HepG2 (cell line): ENCODE data around the gene KIAA0040. TPM values are rescaled to one million over a fixed set of nuclear protein-coding genes. Genes with fewer than 3 reads are reported as not detected.

Source experiments
- ATAC-seq: fragments of 200-7000 bp; cut with Tn5 transposase; 3 replicates; pipeline ENCODE4 v1.9.1; 2020; ENCODE audit warnings: mild to moderate bottlenecking, moderate library complexity
- BruUV-seq: library from RNA; stranded (reverse); fragments of 400-500 nt; replicated peaks from 2 replicates; lab custom pipeline; 2021; lab: Mats Ljungman, UMichigan
- CTCF ChIA-PET: fragments of 300-600 bp; formaldehyde crosslinking; extraction: SDS; loops from one replicate; lab custom pipeline; 2021; ENCODE audit warnings: low total read pairs, inconsistent platforms, low intra/inter-chr PET ratio; lab: Yijun Ruan, JAX
- POLR2A ChIA-PET: fragments of 350-600 bp; sonication (Branson Sonifier 250); formaldehyde crosslinking; loops from one replicate; lab custom pipeline; 2020; ENCODE audit warnings: antibody characterized with exemption, inconsistent platforms; lab: Yijun Ruan, JAX
- DNase-seq: peaks from one replicate; pipeline ENCODE4 v3.0.0-alpha.2; 2015; ENCODE audit warnings: low spot score
- FAIRE-seq: peaks from 3 replicates; lab custom pipeline; 2011; peaks lifted over from hg19 to GRCh38; lab: Jason Lieb, UNC
- H2AFZ ChIP-seq: one replicate; pipeline ENCODE4 v1.6.1; 2011; ENCODE audit warnings: low read length, inconsistent platforms
- H3K27ac ChIP-seq: fragments of 300-600 bp; 3 replicates; pipeline ENCODE4 v1.8.0; 2011; ENCODE audit warnings: mixed run types, mild to moderate bottlenecking, mixed read lengths, low read length, inconsistent platforms; ENCODE audit not compliant: insufficient read depth; ENCODE audit errors: extremely low read length
- H3K27me3 ChIP-seq, 2 experiments: fragments of 200-600 bp in 1 of 2; 2 replicates in 1 of 2; 3 replicates in 1 of 2; pipeline versions ENCODE4 v1.6.0 to v1.8.0; 2011; ENCODE audit warnings: low read length in 2 of 2, mild to moderate bottlenecking in 2 of 2, moderate library complexity in 2 of 2, inconsistent platforms in 1 of 2; ENCODE audit not compliant: insufficient read depth in 2 of 2, control insufficient read depth in 1 of 2
- H3K36me3 ChIP-seq, 2 experiments: fragments of 200-600 bp in 1 of 2; replicated peaks in 1 of 2; 2 replicates in 1 of 2; 3 replicates in 1 of 2; pipeline versions ENCODE4 v1.5.1 to v1.8.0; 2011; ENCODE audit warnings: low read length in 2 of 2, inconsistent platforms in 1 of 2; ENCODE audit not compliant: insufficient read depth in 2 of 2, control insufficient read depth in 1 of 2
- H3K4me1 ChIP-seq: 2 replicates; pipeline ENCODE4 v1.5.1; 2012; ENCODE audit warnings: low read length, inconsistent platforms; ENCODE audit not compliant: insufficient read depth
- H3K4me2 ChIP-seq: 2 replicates; pipeline ENCODE4 v1.6.0; 2011; ENCODE audit warnings: low read depth, low read length, inconsistent platforms
- H3K4me3 ChIP-seq, 3 experiments: fragments of 200-600 bp in 1 of 3; sonication (generic), shearing (Covaris generic) in 1 of 3; replicated peaks in 1 of 3; 2 replicates each; pipeline ENCODE4 v1.5.1; 2011 to 2016; ENCODE audit warnings: low read length in 3 of 3, inconsistent platforms in 2 of 3, low read depth in 2 of 3, mild to moderate bottlenecking in 2 of 3, control low read depth in 1 of 3, mixed read lengths in 1 of 3; ENCODE audit not compliant: insufficient read depth in 1 of 3
- H3K79me2 ChIP-seq: one replicate; pipeline ENCODE4 v1.6.1; 2011; ENCODE audit warnings: low read length, inconsistent platforms; ENCODE audit not compliant: insufficient read depth
- H3K9ac ChIP-seq: 2 replicates; pipeline ENCODE4 v1.6.0; 2011; ENCODE audit warnings: mild to moderate bottlenecking, low read depth, low read length, inconsistent platforms; ENCODE audit not compliant: insufficient read depth
- H3K9me3 ChIP-seq: 2 replicates; pipeline ENCODE4 v1.5.1; 2012; ENCODE audit warnings: mild to moderate bottlenecking, low read length
- H4K20me1 ChIP-seq: 2 replicates; pipeline ENCODE4 v1.6.0; 2011; ENCODE audit warnings: inconsistent platforms, mild to moderate bottlenecking, low read length, moderate library complexity; ENCODE audit not compliant: insufficient read depth
- ATF3 ChIP-seq: sonication (generic); formaldehyde crosslinking; IDR thresholded peaks from 2 replicates; pipeline ENCODE4 v1.4.0; 2020; ENCODE audit warnings: missing genetic modification reagents
- ETS1 ChIP-seq: sonication (generic); formaldehyde crosslinking; IDR thresholded peaks from 2 replicates; pipeline ENCODE4 v1.4.0; 2020; ENCODE audit warnings: missing genetic modification reagents
- GFI1 ChIP-seq: sonication (generic); formaldehyde crosslinking; IDR thresholded peaks from 2 replicates; pipeline ENCODE4 v1.5.0; 2020; ENCODE audit warnings: missing genetic modification reagents, mild to moderate bottlenecking, borderline replicate concordance
- GTF3A ChIP-seq: sonication (generic); formaldehyde crosslinking; conservative IDR thresholded peaks from 2 replicates; pipeline ENCODE4 v1.4.0; 2020; ENCODE audit warnings: mild to moderate bottlenecking, missing genetic modification reagents
- POLR2A ChIP-seq, 2 experiments: IDR thresholded peaks; 2 replicates each; pipeline ENCODE4 v1.6.1; 2011; ENCODE audit warnings: low read depth in 2 of 2, low read length in 2 of 2, mild to moderate bottlenecking in 1 of 2, moderate library complexity in 1 of 2; ENCODE audit not compliant: insufficient read depth in 1 of 2
- TFAP4 ChIP-seq: sonication (generic); IDR thresholded peaks from 2 replicates; pipeline ENCODE4 v1.6.1; 2016; ENCODE audit warnings: low read depth, borderline replicate concordance
- ZNF616 ChIP-seq: sonication (generic); formaldehyde crosslinking; IDR thresholded peaks from 2 replicates; pipeline ENCODE4 v1.5.0; 2020; ENCODE audit warnings: low read depth, mild to moderate bottlenecking, missing genetic modification reagents
- ZNF720 ChIP-seq: sonication (generic); formaldehyde crosslinking; IDR thresholded peaks from 2 replicates; pipeline ENCODE4 v1.4.0; 2020; ENCODE audit warnings: missing genetic modification reagents
- ZNF839 ChIP-seq: sonication (generic); formaldehyde crosslinking; IDR thresholded peaks from 2 replicates; pipeline ENCODE4 v1.4.0; 2020; ENCODE audit warnings: missing genetic modification reagents, mild to moderate bottlenecking, borderline replicate concordance
- WGBS: methylation state at CpG from one replicate; pipeline ENCODE4 v1.1.6; 2017; ENCODE audit warnings: low lambda C conversion rate; 5-methylcytosine and 5-hydroxymethylcytosine counted together
- in situ Hi-C: cut with HindIII; loops from 2 replicates; pipeline ENCODE4 v1.10.0; 2017; ENCODE audit warnings: low pct_unique_long_range_greater_than_20kb; ENCODE audit not compliant: extremely low pct_ligation_motif_present
- intact Hi-C: fragments of 100-400 bp; cut with micrococcal nuclease; formaldehyde crosslinking; loops from one replicate; pipeline ENCODE4 v1.10.0; 2022; ENCODE audit not compliant: unreplicated experiment
- polyA plus RNA-seq, 8 experiments: library from polyadenylated mRNA; depleted of rRNA in 3 of 8; stranded (reverse) in 7 of 8; unstranded in 1 of 8; fragments of >200 nt; fragmentation: Illumina TruSeq in 4 of 8; extraction: Trizol in 4 of 8; gene quantifications; 2 replicates each; pipeline versions ENCODE4 v1.2.1 to v1.2.3, GENCODE V29; 2011 to 2016; ENCODE audit warnings: low read depth in 4 of 8, missing spikeins in 1 of 8, mixed read lengths in 1 of 8; ENCODE audit not compliant: insufficient read depth in 1 of 8
- total RNA-seq, 5 experiments: library from RNA; depleted of rRNA; stranded (reverse); fragments of >200 nt; fragmentation: Illumina TruSeq; extraction: Trizol; gene quantifications; 2 replicates each; pipeline ENCODE4 v1.2.3, GENCODE V29; 2016; ENCODE audit warnings: low read depth in 1 of 5

Gene KIAA0040
- total and polyA plus RNA-seq, 2 of the 13 experiments (the other 11 are each of a cell fraction or from before 2014, with no cell fraction given), result 0.24 to 0.26 TPM

GRCh38 chr1:175191659-175192058 lies 917 bp downstream of the KIAA0040 start:
- Histone ChIP-seq H3K4me3 (peak overlapping the region; percentile 4 to 59 (median 46); a peak in 3 of 6 replicates), H3K36me3 (no peaks in the 10 kb centered on the region), H3K9me3 (no peaks in the 10 kb centered on the region), H4K20me1 (no peaks in the 10 kb centered on the region), H3K27me3 (peaks cover 0 to 9% of the 10 kb centered on the region in 2 experiments; a peak in 2 of 5 replicates), H3K9ac (no peak overlapping the region), H3K79me2 (no peaks in the 10 kb centered on the region), H3K27ac (no peak overlapping the region), H3K4me1 (peaks cover 21% of the 10 kb centered on the region), H3K4me2 (peak overlapping the region; percentile 82), H2AFZ (no peak overlapping the region)
- BruUV-seq, result no TSS peak
- DNase-seq (no peak), FAIRE-seq (no peak), ATAC-seq (no peak)
- ChIA-PET CTCF (no interaction called here), POLR2A (no interaction called here)
- intact Hi-C loops (loop anchor here (5.0 kb wide), 1 partner anchor 39 kb away; no protein-coding TSS in a partner anchor), in situ Hi-C loops (no loop called here)
- TF ChIP-seq ZNF616, result no peak
- no peak for TF ChIP-seq GTF3A (CRISPR knock-in tag)
- no peak for TF ChIP-seq POLR2A (IDR thresholded peaks at IDR 0.05; ENCODE audit: insufficient read depth in 1 of 2, low read depth in 2 of 2, low read length in 2 of 2)
- TF ChIP-seq TFAP4, result no peak
- no peak for TF ChIP-seq GFI1 (CRISPR knock-in tag)
- no peak for TF ChIP-seq ZNF720 (CRISPR knock-in tag)
- TF ChIP-seq ATF3 (CRISPR knock-in tag), result no peak
- no peak for TF ChIP-seq ETS1 (CRISPR knock-in tag)
- no peak for TF ChIP-seq ZNF839 (CRISPR knock-in tag)
- 45% methylated on average over 7 of the region's 7 CpGs for WGBS
